Psoas muscle (tissue), 8 donors: ENCODE results near the gene HNRNPA0. TPM values are rescaled to one million over a fixed set of nuclear protein-coding genes. Genes with fewer than 3 reads are reported as not detected.
A peak's percentile ranks its signal among the peaks of the same experiment; 100 is the strongest.

Source experiments
- ATAC-seq, 4 donors: fragments of 200-7000 bp; cut with Tn5 transposase; one replicate each; pipeline ENCODE4 v1.9.1; 2020; ENCODE audit warnings: moderate library complexity in 3 of 4, mild to moderate bottlenecking in 2 of 4
- DNase-seq, 2 donors: peaks; one replicate each; pipeline ENCODE4 v3.0.0-alpha.2; 2020
- H3K27ac ChIP-seq: fragments of 200-600 bp; one replicate; pipeline ENCODE4 v1.8.0; 2022
- H3K27me3 ChIP-seq, 3 donors: fragments of 200-600 bp in 1 of 3; one replicate each; pipeline versions ENCODE4 v1.6.1 to v1.8.0; 2013 to 2022; ENCODE audit warnings: low read length in 2 of 3, mild to moderate bottlenecking in 2 of 3, moderate library complexity in 1 of 3; ENCODE audit not compliant: insufficient read depth in 3 of 3
- H3K36me3 ChIP-seq, 2 donors: fragments of 200-600 bp in 1 of 2; one replicate each; pipeline versions ENCODE4 v1.6.1 to v1.8.0; 2013 to 2022; ENCODE audit warnings: low read depth in 1 of 2, mild to moderate bottlenecking in 1 of 2, moderate library complexity in 1 of 2; ENCODE audit not compliant: insufficient read depth in 1 of 2
- H3K4me1 ChIP-seq: fragments of 200-600 bp; one replicate; pipeline ENCODE4 v1.8.0; 2022
- H3K4me3 ChIP-seq: fragments of 200-600 bp; one replicate; pipeline ENCODE4 v1.8.0; 2022; ENCODE audit warnings: mild to moderate bottlenecking
- H3K9me3 ChIP-seq: fragments of 200-600 bp; one replicate; pipeline ENCODE4 v1.8.0; 2022
- WGBS, 3 donors: extraction: QIAGEN DNeasy Blood & Tissue Kit; methylation state at CpG; one replicate each; pipeline versions ENCODE4 v1.1.6 to v1.1.7; 2013; 5-methylcytosine and 5-hydroxymethylcytosine counted together
- intact Hi-C, 2 donors: fragments of 100-400 bp; cut with DNase I; formaldehyde crosslinking; loops; one replicate each; pipeline versions ENCODE4 v1.11.0 to v1.14.2; 2022
- polyA plus RNA-seq, 3 donors: library from polyadenylated mRNA; stranded (reverse); fragments of 200-250 nt; gene quantifications; one replicate each; pipeline ENCODE4 v1.2.3, GENCODE V29; 2013
- total RNA-seq, 4 donors: library from RNA; stranded (reverse); fragmentation: NEBNext Ultra II Directional in 2 of 4; extraction: Animal tissue kit (Norgen Biotek cat#: 25700) in 2 of 4; gene quantifications; one replicate each; pipeline versions ENCODE4 v1.2.1 to v1.2.4, GENCODE V29; 2021 to 2023
- TF ChIP-seq, protein P1 (sequence below): fragments of 200-600 bp; IDR thresholded peaks from one replicate; pipeline ENCODE4 v1.8.0; 2022; ENCODE audit warnings: antibody characterized with exemption
- donor health status: healthy with polysubstance abuse.
- donor health status: DM: no; HTN: no; CAD: no; lungs with moderate emphysema.
- donor health status: Bipolar disorder and iron deficiency.
- donor health status: healthy.
- donor health status: DM: yes; HTN: yes; CAD: no.
- donor health status: DM: no; HTN: no; CAD: no.
- donor health status: DM: no; HTN: no; CAD: no.
- donor health status: DM: yes; HTN: yes; CAD: no.

Gene HNRNPA0
- total and polyA plus RNA-seq, 7 donors: 11.5 to 19.2 (median 13.3) TPM

DNA sequence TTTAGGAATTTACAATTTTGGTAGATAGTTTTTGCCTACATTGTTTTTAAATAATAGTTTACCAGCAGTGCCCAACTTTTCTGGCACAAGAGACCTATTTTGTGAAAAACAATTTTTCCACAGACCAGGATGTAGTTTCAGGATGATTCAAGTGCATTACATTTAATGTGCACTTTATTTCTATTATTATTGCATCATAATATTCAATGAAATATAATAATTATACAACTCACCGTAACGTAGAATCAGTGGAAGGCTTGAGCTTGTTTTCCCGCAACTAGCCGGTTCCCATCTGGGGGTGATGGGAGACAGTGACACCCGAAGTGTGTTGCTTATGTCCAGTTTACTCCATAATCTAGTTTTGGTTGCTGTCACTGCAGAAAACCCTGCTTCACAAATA, 3.5 kb upstream of the HNRNPA0 start:
- no peaks in the 10 kb centered on the region for H3K9me3 ChIP-seq
- no peak overlapping the region for H3K4me3 ChIP-seq
- ATAC-seq (no peak), DNase-seq (no peak)
- WGBS, 3 donors: 90 to 92% (median 90%) methylated on average over 5 of the region's 5 CpGs
- TF ChIP-seq, protein P1, sequence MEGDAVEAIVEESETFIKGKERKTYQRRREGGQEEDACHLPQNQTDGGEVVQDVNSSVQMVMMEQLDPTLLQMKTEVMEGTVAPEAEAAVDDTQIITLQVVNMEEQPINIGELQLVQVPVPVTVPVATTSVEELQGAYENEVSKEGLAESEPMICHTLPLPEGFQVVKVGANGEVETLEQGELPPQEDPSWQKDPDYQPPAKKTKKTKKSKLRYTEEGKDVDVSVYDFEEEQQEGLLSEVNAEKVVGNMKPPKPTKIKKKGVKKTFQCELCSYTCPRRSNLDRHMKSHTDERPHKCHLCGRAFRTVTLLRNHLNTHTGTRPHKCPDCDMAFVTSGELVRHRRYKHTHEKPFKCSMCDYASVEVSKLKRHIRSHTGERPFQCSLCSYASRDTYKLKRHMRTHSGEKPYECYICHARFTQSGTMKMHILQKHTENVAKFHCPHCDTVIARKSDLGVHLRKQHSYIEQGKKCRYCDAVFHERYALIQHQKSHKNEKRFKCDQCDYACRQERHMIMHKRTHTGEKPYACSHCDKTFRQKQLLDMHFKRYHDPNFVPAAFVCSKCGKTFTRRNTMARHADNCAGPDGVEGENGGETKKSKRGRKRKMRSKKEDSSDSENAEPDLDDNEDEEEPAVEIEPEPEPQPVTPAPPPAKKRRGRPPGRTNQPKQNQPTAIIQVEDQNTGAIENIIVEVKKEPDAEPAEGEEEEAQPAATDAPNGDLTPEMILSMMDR: no peak
- no peaks in the 10 kb centered on the region for H3K4me1 ChIP-seq
- intact Hi-C loops: loop anchor here in 1 of 2 donors (10.0 kb wide), 1 partner anchor 377 kb away; the partner anchor contains the start of gene NME5
- no peak overlapping the region for H3K27ac ChIP-seq
- H3K27me3 ChIP-seq: no peaks in the 10 kb centered on the region
- H3K36me3 ChIP-seq: no peaks in the 10 kb centered on the region

DNA sequence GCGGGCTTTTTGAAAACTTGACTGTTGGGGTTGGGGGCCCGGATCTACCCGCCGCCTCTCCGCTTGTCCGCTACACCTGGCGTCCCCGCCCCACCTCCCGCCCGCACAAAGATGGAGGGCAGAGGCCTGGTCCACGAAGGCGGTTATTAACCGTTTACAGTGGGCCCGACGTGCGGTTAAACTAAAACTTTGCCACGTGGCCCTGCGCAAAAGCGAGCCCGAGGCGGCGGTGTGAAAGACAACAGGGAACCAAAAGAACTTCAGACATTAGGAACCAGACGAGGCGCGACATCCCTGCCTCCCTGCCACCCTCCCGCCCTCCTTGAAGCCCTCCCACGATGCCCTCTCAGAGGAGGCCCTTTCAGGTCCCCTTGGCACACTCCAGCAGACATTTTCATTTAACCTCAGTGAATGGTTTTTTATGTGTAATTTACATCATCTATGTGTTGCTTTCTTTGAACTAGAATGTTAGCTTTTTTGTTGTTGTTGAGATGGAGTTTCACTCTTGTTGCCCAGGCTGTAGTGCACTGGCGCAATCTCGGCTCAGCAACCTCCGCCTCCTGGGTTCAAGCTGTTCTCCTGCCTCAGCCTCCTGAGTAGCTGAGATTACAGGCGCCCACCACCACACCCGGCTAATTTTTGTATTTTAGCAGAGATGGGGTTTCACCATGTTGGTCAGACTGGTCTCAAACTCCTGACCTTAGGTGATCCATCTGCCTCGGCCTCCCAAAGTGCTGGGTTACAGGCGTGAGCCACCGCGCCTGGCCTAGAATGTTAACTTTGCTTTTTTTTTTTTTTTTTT, 999 bp upstream of the HNRNPA0 start:
- H3K9me3 ChIP-seq: no peaks in the 10 kb centered on the region
- H3K27me3 ChIP-seq: no peaks in the 10 kb centered on the region
- TF ChIP-seq, protein P1: peak; percentile 1
- 26 to 28% (median 27%) methylated on average over 36 of the region's 36 CpGs for WGBS, 3 donors
- H3K27ac ChIP-seq: peak overlapping the region; percentile 100
- intact Hi-C loops: loop anchor here in 1 of 2 donors (5.0 to 10.0 kb wide), 2 partner anchors 72 to 380 kb away; partner anchors contain the start of gene NME5
- H3K4me1 ChIP-seq: peaks cover 11% of the 10 kb centered on the region
- H3K4me3 ChIP-seq: peak overlapping the region; percentile 95
- H3K36me3 ChIP-seq: no peaks in the 10 kb centered on the region
- ATAC-seq: peak; percentile 27 to 41 (median 39)
- DNase-seq: peak in 1 of 2 donors; percentile 42

DNA sequence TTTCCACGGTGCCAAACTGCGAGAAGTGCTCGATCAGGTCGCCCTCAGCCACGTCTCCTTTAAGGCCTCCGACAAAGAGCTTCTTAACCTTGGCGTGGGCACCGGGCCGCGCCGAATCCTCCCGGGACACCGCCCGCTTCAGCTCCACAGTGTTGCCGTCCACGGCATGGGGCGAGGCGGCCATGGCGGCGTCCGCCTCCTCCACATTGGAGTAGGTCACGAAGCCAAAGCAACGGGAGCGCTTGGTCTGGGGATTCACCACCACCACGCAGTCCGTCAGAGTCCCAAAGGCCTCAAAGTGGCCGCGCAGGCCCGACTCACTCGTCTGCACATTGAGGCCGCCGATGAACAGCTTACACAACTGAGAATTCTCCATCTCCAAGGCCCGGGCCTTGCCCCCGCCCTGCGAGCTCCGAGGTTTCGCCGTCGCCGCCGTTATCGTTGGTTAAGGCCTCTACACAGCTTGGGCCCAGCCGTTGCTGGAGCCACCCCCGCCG, 424 bp downstream of the HNRNPA0 start:
- Histone ChIP-seq H3K27ac (peak overlapping the region; percentile 100), H3K9me3 (no peaks in the 10 kb centered on the region), H3K27me3 (no peaks in the 10 kb centered on the region), H3K4me1 (peaks cover 22% of the 10 kb centered on the region), H3K36me3 (no peaks in the 10 kb centered on the region), H3K4me3 (peak overlapping the region; percentile 95)
- DNase-seq (peak; percentile 64 to 83), ATAC-seq (peak; percentile 8 to 56 (median 30))
- TF ChIP-seq, protein P1: no peak
- WGBS, 3 donors: 0% methylated on average over 44 to 45 of the region's 45 CpGs
- intact Hi-C loops: loop anchor here in 1 of 2 donors (5.0 to 10.0 kb wide), 2 partner anchors 74 to 381 kb away; partner anchors contain the start of gene NME5

DNA sequence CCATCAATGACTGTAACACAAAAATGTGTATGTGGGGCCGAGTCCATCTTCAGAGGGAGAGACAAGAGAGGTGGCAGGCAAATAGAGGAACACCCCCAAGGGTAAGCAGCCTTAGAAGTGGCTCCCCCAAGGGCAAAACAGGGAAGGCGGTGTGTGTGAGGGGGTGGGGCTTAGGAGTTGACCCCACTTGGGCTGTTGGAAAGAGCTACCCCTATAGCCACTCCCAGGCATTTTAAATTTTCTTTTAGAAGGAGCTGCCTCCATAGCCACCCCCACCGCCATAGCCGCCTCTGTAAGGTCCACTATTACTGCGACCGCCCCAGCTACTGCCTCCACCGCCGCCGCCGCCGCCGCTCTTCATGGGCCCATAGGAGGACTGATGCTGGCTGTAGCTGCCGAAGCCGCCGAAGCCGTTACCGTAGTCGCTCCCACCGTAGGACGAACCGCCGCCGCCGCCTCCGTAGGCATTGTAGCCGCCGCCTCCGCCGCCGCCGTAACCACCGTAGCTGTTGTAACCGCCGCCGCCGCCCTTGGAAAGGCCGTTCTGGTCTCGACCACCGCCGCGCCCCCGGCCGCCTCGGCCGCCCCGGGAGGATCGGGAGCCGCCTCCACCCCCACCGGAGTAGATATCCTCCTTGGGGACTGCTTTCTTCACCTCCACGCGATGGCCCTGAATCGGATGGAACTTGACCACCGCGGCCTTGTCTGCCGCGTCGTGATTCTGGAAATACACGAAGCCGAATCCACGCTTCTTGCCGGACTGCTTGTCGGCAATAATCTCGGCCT, 1.1 kb downstream of the HNRNPA0 start:
- intact Hi-C loops: loop anchor here in 1 of 2 donors (5.0 to 10.0 kb wide), 2 partner anchors 74 to 382 kb away; partner anchors contain the start of gene NME5
- Histone ChIP-seq H3K36me3 (no peaks in the 10 kb centered on the region), H3K4me3 (peak overlapping the region; percentile 95), H3K4me1 (peaks cover 25% of the 10 kb centered on the region), H3K9me3 (no peaks in the 10 kb centered on the region), H3K27me3 (no peaks in the 10 kb centered on the region), H3K27ac (peak overlapping the region; percentile 100)
- TF ChIP-seq, protein P1: no peak
- ATAC-seq (peak in 1 of 4 donors; percentile 12), DNase-seq (peak; percentile 50 to 68)
- 1% methylated on average over 57 to 63 of the region's 63 CpGs for WGBS, 3 donors
